PC-3 (cell line): ENCODE measurements around the gene MBNL1. TPM values are rescaled to one million over a fixed set of nuclear protein-coding genes. Genes with fewer than 3 reads are reported as not detected.

Source experiments
- ATAC-seq: fragments of 200-7000 bp; cut with Tn5 transposase; 2 replicates; pipeline ENCODE4 v1.9.1; 2020; ENCODE audit warnings: mild to moderate bottlenecking, moderate library complexity
- BruUV-seq: library from RNA; stranded (reverse); fragments of 400-500 nt; replicated peaks from 2 replicates; lab custom pipeline; 2021; lab: Mats Ljungman, UMichigan
- CTCF ChIA-PET: fragments of 300-600 bp; sonication (Branson Sonifier 250); formaldehyde crosslinking; loops from one replicate; lab custom pipeline; 2022; ENCODE audit warnings: antibody characterized with exemption; lab: Charles Lee
- POLR2A ChIA-PET: fragments of 300-600 bp; sonication (Branson Sonifier 250); formaldehyde crosslinking; loops from one replicate; lab custom pipeline; 2022; ENCODE audit warnings: antibody characterized with exemption; ENCODE audit not compliant: unreplicated experiment; lab: Charles Lee
- DNase-seq: peaks from one replicate; pipeline ENCODE4 v3.0.0-alpha.2; 2015
- H2AFZ ChIP-seq: fragments of 300-600 bp; sonication (generic); 2 replicates; pipeline ENCODE4 v1.6.0; 2016; ENCODE audit warnings: antibody characterized with exemption, low read length
- H3F3A ChIP-seq: fragments of 300-600 bp; sonication (generic); one replicate; pipeline ENCODE4 v1.6.0; 2017; ENCODE audit warnings: antibody characterized with exemption, low read length, control low read depth, mild to moderate bottlenecking; ENCODE audit not compliant: unreplicated experiment
- H3K27ac ChIP-seq: fragments of 300-600 bp; sonication (generic); 2 replicates; pipeline ENCODE4 v1.5.1; 2016; ENCODE audit warnings: mild to moderate bottlenecking, low read length
- H3K27me3 ChIP-seq: fragments of 300-600 bp; sonication (generic); 2 replicates; pipeline ENCODE4 v1.6.1; 2016; ENCODE audit warnings: low read length, mixed read lengths
- H3K36me3 ChIP-seq: fragments of 300-600 bp; sonication (generic); 2 replicates; pipeline ENCODE4 v1.6.1; 2016; ENCODE audit warnings: low read depth, mixed run types, low read length, mixed read lengths
- H3K4me1 ChIP-seq: fragments of 300-600 bp; sonication (generic); 2 replicates; pipeline ENCODE4 v1.5.1; 2016; ENCODE audit warnings: low read length; ENCODE audit not compliant: insufficient read depth
- H3K4me2 ChIP-seq: fragments of 300-600 bp; sonication (generic); 2 replicates; pipeline ENCODE4 v1.6.0; 2016; ENCODE audit warnings: low read length
- H3K4me3 ChIP-seq: fragments of 300-600 bp; sonication (generic); 2 replicates; pipeline ENCODE4 v1.5.1; 2016; ENCODE audit warnings: mild to moderate bottlenecking, low read length, mixed read lengths
- H3K79me2 ChIP-seq: fragments of 300-600 bp; sonication (generic); 2 replicates; pipeline ENCODE4 v1.6.1; 2017; ENCODE audit warnings: low read length, mixed read lengths
- H3K9ac ChIP-seq: fragments of 300-600 bp; sonication (generic); 2 replicates; pipeline ENCODE4 v1.6.0; 2016; ENCODE audit warnings: mild to moderate bottlenecking, low read length
- H3K9me2 ChIP-seq: fragments of 300-600 bp; sonication (generic); replicated peaks from 2 replicates; pipeline ENCODE4 v1.6.1; 2016; ENCODE audit warnings: mixed run types, low read length, mixed read lengths
- H3K9me3 ChIP-seq: fragments of 300-600 bp; sonication (generic); 2 replicates; pipeline ENCODE4 v1.6.1; 2016; ENCODE audit warnings: low read length, mixed read lengths
- H4K20me1 ChIP-seq: fragments of 300-600 bp; sonication (generic); 2 replicates; pipeline ENCODE4 v1.6.1; 2016; ENCODE audit warnings: low read length, mixed read lengths
- EZH2 ChIP-seq: fragments of 300-600 bp; sonication (generic); IDR thresholded peaks from one replicate; pipeline ENCODE4 v1.6.1; 2017; ENCODE audit warnings: antibody characterized with exemption, mild to moderate bottlenecking, low read length; ENCODE audit not compliant: unreplicated experiment
- EZH2phosphoT487 ChIP-seq: fragments of 300-600 bp; sonication (generic); IDR thresholded peaks from 2 replicates; pipeline ENCODE4 v1.6.1; 2018; ENCODE audit warnings: mild to moderate bottlenecking, antibody characterized with exemption, low read length, borderline replicate concordance
- intact Hi-C: fragments of 100-400 bp; cut with micrococcal nuclease; formaldehyde crosslinking; loops from 2 replicates; pipeline ENCODE4 v1.9.0; 2023
- total RNA-seq: library from RNA; depleted of rRNA; stranded (reverse); fragments of >200 nt; gene quantifications from 2 replicates; pipeline ENCODE4 v1.2.3, GENCODE V29; 2014
- TF ChIP-seq, protein P1 (sequence below): fragments of 300-600 bp; sonication (generic); conservative IDR thresholded peaks from 2 replicates; pipeline ENCODE4 v1.5.1; 2017; ENCODE audit warnings: antibody characterized with exemption, low read depth, mild to moderate bottlenecking, low read length

MBNL1 gene
- total RNA-seq, 1 experiment from 2014 or later = 161 TPM

DNA sequence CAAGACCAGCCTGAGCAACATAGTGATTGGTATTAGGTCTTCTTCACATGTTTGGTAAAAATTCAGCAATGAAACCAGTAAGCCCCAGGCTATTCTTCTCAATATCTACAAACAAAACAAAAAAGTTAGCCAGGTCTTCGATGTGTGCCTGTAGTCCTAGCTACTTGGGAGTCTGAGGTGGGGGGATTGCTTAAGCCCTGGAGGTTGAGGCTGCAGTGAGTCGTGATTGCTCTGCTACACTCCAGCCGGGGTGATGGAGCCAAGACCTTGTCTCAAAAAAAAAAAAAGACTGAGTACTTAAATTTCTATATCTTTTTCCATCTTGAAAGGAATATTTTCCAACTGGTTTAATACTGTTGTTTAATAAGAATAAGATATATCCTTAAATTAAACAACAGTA, 106.8 kb downstream of the MBNL1 start:
- ATAC-seq = no peak
- H3K4me3 ChIP-seq = no peak overlapping the region
- H3K9me3 ChIP-seq = no peaks in the 10 kb centered on the region
- ChIA-PET POLR2A (no interaction called here), CTCF (no interaction called here)
- DNase-seq = peak; percentile 25
- H2AFZ ChIP-seq = no peak overlapping the region
- H3K9ac ChIP-seq = no peak overlapping the region
- H3K4me2 ChIP-seq = no peak overlapping the region
- H3K79me2 ChIP-seq = peaks cover 100% of the 10 kb centered on the region
- no peaks in the 10 kb centered on the region for H4K20me1 ChIP-seq
- H3K9me2 ChIP-seq = no peaks in the 10 kb centered on the region
- peak overlapping the region; percentile 24 for H3K27ac ChIP-seq
- TF ChIP-seq EZH2phosphoT487 (no peak), EZH2 (no peak)
- TF ChIP-seq, protein P1, sequence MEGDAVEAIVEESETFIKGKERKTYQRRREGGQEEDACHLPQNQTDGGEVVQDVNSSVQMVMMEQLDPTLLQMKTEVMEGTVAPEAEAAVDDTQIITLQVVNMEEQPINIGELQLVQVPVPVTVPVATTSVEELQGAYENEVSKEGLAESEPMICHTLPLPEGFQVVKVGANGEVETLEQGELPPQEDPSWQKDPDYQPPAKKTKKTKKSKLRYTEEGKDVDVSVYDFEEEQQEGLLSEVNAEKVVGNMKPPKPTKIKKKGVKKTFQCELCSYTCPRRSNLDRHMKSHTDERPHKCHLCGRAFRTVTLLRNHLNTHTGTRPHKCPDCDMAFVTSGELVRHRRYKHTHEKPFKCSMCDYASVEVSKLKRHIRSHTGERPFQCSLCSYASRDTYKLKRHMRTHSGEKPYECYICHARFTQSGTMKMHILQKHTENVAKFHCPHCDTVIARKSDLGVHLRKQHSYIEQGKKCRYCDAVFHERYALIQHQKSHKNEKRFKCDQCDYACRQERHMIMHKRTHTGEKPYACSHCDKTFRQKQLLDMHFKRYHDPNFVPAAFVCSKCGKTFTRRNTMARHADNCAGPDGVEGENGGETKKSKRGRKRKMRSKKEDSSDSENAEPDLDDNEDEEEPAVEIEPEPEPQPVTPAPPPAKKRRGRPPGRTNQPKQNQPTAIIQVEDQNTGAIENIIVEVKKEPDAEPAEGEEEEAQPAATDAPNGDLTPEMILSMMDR = no peak
- no peaks in the 10 kb centered on the region for H3F3A ChIP-seq
- 0 out of 2 replicates have a peak, but pooled peaks cover 7% of the 10 kb centered on the region for H3K36me3 ChIP-seq
- intact Hi-C loops = no loop called here
- no TSS peak for BruUV-seq
- H3K4me1 ChIP-seq = peaks cover 13% of the 10 kb centered on the region
- H3K27me3 ChIP-seq = no peaks in the 10 kb centered on the region

DNA sequence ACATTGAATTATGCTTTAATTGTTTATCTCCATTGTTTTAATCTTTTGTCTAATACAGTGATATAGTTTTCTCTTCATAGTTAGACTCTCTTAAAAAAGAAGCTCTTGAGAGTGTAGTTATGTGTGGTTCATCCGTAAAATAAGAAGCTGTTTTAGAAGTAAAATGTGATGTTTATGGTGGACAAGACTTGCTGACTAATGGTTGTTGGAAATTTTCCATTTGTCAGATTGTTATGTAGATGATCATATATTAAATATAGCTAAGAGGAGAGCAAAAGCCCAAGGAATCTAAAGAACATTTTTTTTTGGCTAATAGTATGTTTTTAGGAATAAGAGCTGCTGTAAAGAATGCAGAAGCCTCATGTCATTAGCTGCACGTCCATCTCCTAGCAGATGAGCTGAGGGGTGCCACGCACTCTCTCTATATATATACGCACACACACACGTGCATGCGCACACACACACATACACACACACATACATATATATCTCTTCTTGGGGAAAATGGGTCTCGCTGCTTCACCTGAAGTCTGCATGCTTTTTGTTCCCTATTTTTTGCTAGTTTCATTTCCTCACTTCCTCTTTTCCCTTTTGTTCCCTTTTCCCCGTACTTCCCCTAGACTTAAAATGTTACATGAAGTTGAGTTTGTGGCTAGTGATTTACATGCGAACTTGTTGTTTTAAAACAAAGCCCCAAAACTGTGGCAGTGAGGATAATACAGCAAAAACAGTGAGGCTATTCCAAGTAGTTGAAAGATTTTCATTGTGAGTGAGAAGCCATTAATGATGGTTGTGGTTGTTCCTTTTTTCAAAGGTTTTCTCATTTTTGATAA, 107.8 kb downstream of the MBNL1 start:
- H3K4me1 ChIP-seq = peaks cover 13% of the 10 kb centered on the region
- DNase-seq (peak; percentile 51), ATAC-seq (peak; percentile 29)
- H2AFZ ChIP-seq = no peak overlapping the region
- intact Hi-C loops = no loop called here
- H3F3A ChIP-seq = no peaks in the 10 kb centered on the region
- H3K79me2 ChIP-seq = peaks cover 97% of the 10 kb centered on the region
- H3K27me3 ChIP-seq = no peaks in the 10 kb centered on the region
- BruUV-seq = no TSS peak
- H3K9ac ChIP-seq = no peak overlapping the region
- no peaks in the 10 kb centered on the region for H3K9me3 ChIP-seq
- ChIA-PET CTCF (no interaction called here), POLR2A (interaction anchor here (0.5 kb wide), 1 partner anchor 17 kb away, joined by 4 read pairs; no protein-coding TSS in a partner anchor)
- peak overlapping the region; percentile 11; the same call in 1 of the 2 replicates for H3K4me2 ChIP-seq
- H3K4me3 ChIP-seq = no peak overlapping the region
- H3K36me3 ChIP-seq = 0 out of 2 replicates have a peak, but pooled peaks cover 7% of the 10 kb centered on the region
- TF ChIP-seq, protein P1 = no peak
- no peak for TF ChIP-seq EZH2phosphoT487
- TF ChIP-seq EZH2 = no peak
- H3K9me2 ChIP-seq = no peaks in the 10 kb centered on the region
- no peaks in the 10 kb centered on the region for H4K20me1 ChIP-seq
- peak overlapping the region; percentile 24 for H3K27ac ChIP-seq

DNA sequence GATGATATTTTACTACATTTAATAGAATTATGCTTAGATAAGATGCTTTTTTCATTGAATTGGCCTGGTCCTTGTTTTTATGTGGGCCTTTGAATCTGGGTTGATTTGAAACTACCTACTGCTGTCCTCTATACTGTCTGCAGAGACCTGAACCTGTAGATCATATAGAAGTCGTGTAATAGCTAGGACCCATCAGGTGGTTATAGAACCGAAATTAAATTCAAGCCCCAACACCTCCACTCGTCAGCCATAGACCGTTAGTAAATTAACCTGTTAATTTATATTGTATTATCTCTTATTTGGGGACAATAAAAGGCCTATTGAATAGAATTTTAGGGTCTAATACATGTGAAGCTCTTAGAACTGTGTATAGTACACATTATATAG, 108.4 kb downstream of the MBNL1 start:
- POLR2A ChIA-PET = interaction anchor here (0.5 kb wide), 1 partner anchor 16 kb away, joined by 4 read pairs; no protein-coding TSS in a partner anchor
- no peak for TF ChIP-seq EZH2phosphoT487
- no peak for TF ChIP-seq EZH2
- TF ChIP-seq, protein P1 = no peak
- H3K27ac ChIP-seq = no peak overlapping the region
- ATAC-seq = no peak
- intact Hi-C loops = no loop called here
- H3K9me3 ChIP-seq = no peaks in the 10 kb centered on the region
- H3K79me2 ChIP-seq = peaks cover 97% of the 10 kb centered on the region
- no TSS peak for BruUV-seq
- H3K4me3 ChIP-seq = no peak overlapping the region
- H3K9me2 ChIP-seq = no peaks in the 10 kb centered on the region
- H3K9ac ChIP-seq = no peak overlapping the region
- H3K27me3 ChIP-seq = no peaks in the 10 kb centered on the region
- H3K36me3 ChIP-seq = 0 out of 2 replicates have a peak, but pooled peaks cover 5% of the 10 kb centered on the region
- no peak overlapping the region for H2AFZ ChIP-seq
- CTCF ChIA-PET = no interaction called here
- H4K20me1 ChIP-seq = no peaks in the 10 kb centered on the region
- peaks cover 13% of the 10 kb centered on the region for H3K4me1 ChIP-seq
- H3F3A ChIP-seq = no peaks in the 10 kb centered on the region
- DNase-seq = no peak
- no peak overlapping the region for H3K4me2 ChIP-seq
